Esophagus squamous epithelium (tissue), 5 donors: ENCODE measurements around the gene CENPE. TPM values are rescaled to one million over a fixed set of nuclear protein-coding genes. Genes with fewer than 3 reads are reported as not detected.

ENCODE experiments used
- DNase-seq: peaks from one replicate; lab custom pipeline; 2025; lab: John Stamatoyannopoulos, UW
- H3K27ac ChIP-seq, 4 donors: fragments of 200-600 bp; sonication (generic); one replicate each; pipeline ENCODE4 v1.5.1; 2016 to 2019; ENCODE audit warnings: mild to moderate bottlenecking in 1 of 4
- H3K27me3 ChIP-seq, 4 donors: fragments of 200-600 bp; sonication (generic); 1 replicate in 3 of 4; 2 replicates in 1 of 4; pipeline versions ENCODE4 v1.5.1 to v1.6.0; 2017 to 2021; ENCODE audit warnings: antibody characterized with exemption in 1 of 4
- H3K36me3 ChIP-seq, 3 donors: fragments of 200-600 bp; sonication (generic); one replicate each; pipeline ENCODE4 v1.5.1; 2016 to 2019
- H3K4me1 ChIP-seq, 3 donors: fragments of 200-600 bp; sonication (generic); one replicate each; pipeline ENCODE4 v1.5.1; 2017 to 2019
- H3K4me3 ChIP-seq, 4 donors: fragments of 200-600 bp; sonication (generic); 1 replicate in 3 of 4; 2 replicates in 1 of 4; pipeline ENCODE4 v1.5.1; 2016 to 2019; ENCODE audit warnings: mild to moderate bottlenecking in 2 of 4, moderate library complexity in 1 of 4
- H3K9me3 ChIP-seq, 3 donors: fragments of 200-600 bp; sonication (generic); one replicate each; pipeline ENCODE4 v1.5.1; 2016 to 2019
- CTCF ChIP-seq, 6 experiments: fragments of 450-650 bp in 4 of 6; fragments of 200-600 bp in 2 of 6; sonication (generic) in 2 of 6; IDR thresholded peaks; one replicate each; pipeline ENCODE4 v1.5.1; 2016 to 2019; ENCODE audit warnings: antibody characterized with exemption in 6 of 6, mild to moderate bottlenecking in 4 of 6, moderate library complexity in 4 of 6
- POLR2A ChIP-seq, 4 donors: fragments of 450-650 bp; IDR thresholded peaks; one replicate each; pipeline ENCODE4 v1.6.1; 2017; ENCODE audit warnings: antibody characterized with exemption in 4 of 4, mild to moderate bottlenecking in 4 of 4, moderate library complexity in 3 of 4
- WGBS, 2 donors: methylation state at CpG; one replicate each; pipeline ENCODE4 v1.1.5; 2018; 5-methylcytosine and 5-hydroxymethylcytosine counted together
- intact Hi-C: fragments of 100-400 bp; cut with DNase I; formaldehyde crosslinking; loops from one replicate; pipeline ENCODE4 v1.15.0; 2022
- total RNA-seq, 4 donors: library from RNA; depleted of rRNA; stranded (reverse); fragments of >200 nt; gene quantifications; one replicate each; pipeline ENCODE4 v1.1.0, GENCODE V29; 2016
- donor health status: DM: yes; HTN: yes; CAD: no.

Gene CENPE
- total RNA-seq, 4 donors from 2014 or later = 3.0 to 14.3 (median 7.7) TPM

- Histone ChIP-seq H3K27ac (peak within 1 kb of the TSS; percentile 62 to 82 (median 78)), H3K27me3 (no peaks in the 10 kb centered on the region), H3K36me3 (no peaks in the 10 kb centered on the region), H3K9me3 (no peaks in the 10 kb centered on the region), H3K4me1 (peaks cover 4 to 37% (median 9%) of the 10 kb centered on the region in 3 donors), H3K4me3 (peak within 1 kb of the TSS; percentile 28 to 67 (median 48))
- intact Hi-C loops = loop anchor here (10.0 kb wide), 1 partner anchor 65 kb away; no protein-coding TSS in a partner anchor
- 9 to 12% methylated on average over 11 of the region's 11 CpGs for WGBS, 2 donors
- TF ChIP-seq CTCF (IDR thresholded peaks at IDR 0.05) (peak; percentile 76 to 90 (median 84)), POLR2A (IDR thresholded peaks at IDR 0.05) (peak in 2 of 4 donors; percentile 10 to 31)
- DNase-seq = no peak
Observed at GRCh38 chr4:103099691-103100392, 98.3 kb downstream of the CENPE start, which contains the start of gene BDH2. TSS of gene BDH2 (minus strand) at chr4:103099834. CDS start at chr4:103096254, 3,580 bp downstream.

GRCh38 chr4:103098756-103099440, 99.2 kb downstream of the CENPE start:
- Histone ChIP-seq H3K36me3 (no peaks in the 10 kb centered on the region), H3K9me3 (no peaks in the 10 kb centered on the region), H3K4me1 (peaks cover 4 to 37% (median 9%) of the 10 kb centered on the region in 3 donors), H3K27me3 (no peaks in the 10 kb centered on the region), H3K27ac (peak overlapping the region; percentile 62 to 82 (median 78)), H3K4me3 (peak overlapping the region; percentile 28 to 67 (median 48))
- no peak for TF ChIP-seq POLR2A (IDR thresholded peaks at IDR 0.05)
- no peak for TF ChIP-seq CTCF (IDR thresholded peaks at IDR 0.05)
- intact Hi-C loops = loop anchor here (10.0 kb wide), 1 partner anchor 64 kb away; no protein-coding TSS in a partner anchor
- no peak for DNase-seq
- WGBS, 2 donors = 11 to 22% methylated on average over 4 of the region's 4 CpGs

GRCh38 chr4:103098341-103098740, 99.8 kb downstream of the CENPE start:
- WGBS, 2 donors = 65 to 69% methylated on average over 5 to 8 of the region's 10 CpGs
- H3K4me3 ChIP-seq = peak overlapping the region in 3 of 4 donors; percentile 45 to 67 (median 52)
- no peaks in the 10 kb centered on the region for H3K27me3 ChIP-seq
- peak overlapping the region in 2 of 4 donors; percentile 81 to 82 for H3K27ac ChIP-seq
- H3K9me3 ChIP-seq = no peaks in the 10 kb centered on the region
- intact Hi-C loops = loop anchor here (10.0 kb wide), 1 partner anchor 64 kb away; no protein-coding TSS in a partner anchor
- no peak for DNase-seq
- H3K4me1 ChIP-seq = peaks cover 4 to 37% (median 9%) of the 10 kb centered on the region in 3 donors
- TF ChIP-seq CTCF (IDR thresholded peaks at IDR 0.05) (no peak), POLR2A (IDR thresholded peaks at IDR 0.05) (no peak)
- H3K36me3 ChIP-seq = no peaks in the 10 kb centered on the region

GRCh38 chr4:103097112-103097511, 101.0 kb downstream of the CENPE start:
- no peak overlapping the region for H3K27ac ChIP-seq
- intact Hi-C loops = loop anchor here (10.0 kb wide), 1 partner anchor 62 kb away; no protein-coding TSS in a partner anchor
- no peaks in the 10 kb centered on the region for H3K27me3 ChIP-seq
- no peak overlapping the region for H3K4me3 ChIP-seq
- WGBS, 2 donors = 76 to 83% methylated on average over 2 of the region's 2 CpGs
- peaks cover 0 to 3% (median 0%) of the 10 kb centered on the region in 3 donors for H3K36me3 ChIP-seq
- no peak for TF ChIP-seq POLR2A (IDR thresholded peaks at IDR 0.05)
- TF ChIP-seq CTCF (IDR thresholded peaks at IDR 0.05) = no peak
- H3K9me3 ChIP-seq = no peaks in the 10 kb centered on the region
- H3K4me1 ChIP-seq = peaks cover 4 to 37% (median 9%) of the 10 kb centered on the region in 3 donors
- DNase-seq = no peak
